ENCODE data around the gene SH2D2A. TPM values are rescaled to one million over a fixed set of nuclear protein-coding genes. Genes with fewer than 3 reads are reported as not detected.

The SH2D2A gene
- 3.9 to 5.1 TPM (median 4.7 TPM) in 5 replicates for total RNA-seq (2022; extraction: Qiagen RNA extraction; ENCODE audit: low read depth)

DNA sequence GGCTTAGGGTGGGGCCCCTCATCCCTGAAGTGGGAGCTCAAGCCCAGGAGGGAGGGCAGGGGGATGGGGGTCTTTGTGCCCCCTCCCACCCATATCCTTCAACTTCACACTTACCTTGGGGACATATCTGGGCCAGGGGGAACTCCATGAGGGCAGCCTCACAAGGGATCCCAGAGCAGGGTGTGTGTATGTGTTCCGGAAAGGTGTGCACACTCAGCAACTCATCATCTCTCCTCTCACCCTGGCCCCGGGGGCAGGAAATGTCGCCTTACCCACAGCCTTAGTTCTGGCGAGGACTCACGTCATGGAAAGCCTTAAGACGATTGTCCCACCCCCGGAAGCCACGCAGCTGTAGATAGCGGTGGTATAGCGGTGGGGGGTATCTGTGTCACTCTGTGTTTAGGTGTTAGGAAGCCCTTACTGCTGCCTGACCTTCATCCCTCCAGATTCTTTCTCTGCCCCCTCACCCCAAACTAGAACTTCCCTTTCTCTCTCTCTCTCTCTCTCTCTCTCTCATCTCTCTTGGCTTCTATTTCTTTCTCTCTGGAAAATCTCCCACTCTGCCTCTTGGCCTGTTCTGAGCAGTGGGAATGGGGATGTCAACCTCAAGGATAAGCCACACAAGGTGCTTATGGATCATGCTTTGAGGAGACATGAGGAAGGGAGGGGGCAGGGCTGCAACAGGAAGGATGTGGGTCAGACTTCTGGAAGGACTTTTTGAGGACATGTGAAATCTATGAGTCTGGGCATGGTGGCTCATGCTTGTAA is at the start of gene SH2D2A:
Gene SH2D2A, minus strand, starts transcription at position 288 of the 768 bp plus-strand sequence. Its CDS starts 140 bp downstream, at position 148.

DNA sequence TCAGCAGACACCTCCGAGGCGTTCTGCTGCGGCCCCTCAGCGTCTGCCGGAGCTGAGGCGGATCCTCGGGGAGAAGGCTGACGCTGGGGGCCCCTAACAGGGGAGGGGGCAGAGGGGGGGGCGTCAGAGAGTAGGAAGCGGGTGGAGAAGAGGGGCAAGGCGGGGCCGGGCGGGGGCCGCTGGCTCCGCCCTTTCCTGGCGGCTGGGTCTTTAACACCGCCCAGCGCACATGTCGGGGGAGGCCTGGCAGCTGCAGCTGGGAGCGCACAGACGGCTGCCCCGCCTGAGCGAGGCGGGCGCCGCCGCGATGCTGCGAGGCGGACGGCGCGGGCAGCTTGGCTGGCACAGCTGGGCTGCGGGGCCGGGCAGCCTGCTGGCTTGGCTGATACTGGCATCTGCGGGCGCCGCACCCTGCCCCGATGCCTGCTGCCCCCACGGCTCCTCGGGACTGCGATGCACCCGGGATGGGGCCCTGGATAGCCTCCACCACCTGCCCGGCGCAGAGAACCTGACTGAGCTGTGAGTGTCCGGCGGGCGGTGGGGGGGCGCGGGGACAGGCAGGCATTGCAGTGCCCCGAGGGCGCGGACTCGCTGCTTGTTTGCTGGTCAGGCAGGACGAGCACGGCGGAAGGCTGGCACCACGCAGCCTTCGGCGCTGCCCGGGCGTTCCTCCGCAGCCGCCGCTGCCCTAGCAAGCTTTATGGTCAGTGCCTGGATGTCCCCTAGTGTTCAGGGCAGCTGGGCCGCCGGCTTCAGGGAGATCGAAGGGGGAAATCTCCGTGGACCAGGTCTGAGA is 44.2 kb upstream of the SH2D2A start, which contains the start of gene NTRK1:
Gene NTRK1, plus strand, starts transcription at position 238 of the 796 bp plus-strand sequence. Its CDS starts 70 bp downstream, at position 308.

DNA sequence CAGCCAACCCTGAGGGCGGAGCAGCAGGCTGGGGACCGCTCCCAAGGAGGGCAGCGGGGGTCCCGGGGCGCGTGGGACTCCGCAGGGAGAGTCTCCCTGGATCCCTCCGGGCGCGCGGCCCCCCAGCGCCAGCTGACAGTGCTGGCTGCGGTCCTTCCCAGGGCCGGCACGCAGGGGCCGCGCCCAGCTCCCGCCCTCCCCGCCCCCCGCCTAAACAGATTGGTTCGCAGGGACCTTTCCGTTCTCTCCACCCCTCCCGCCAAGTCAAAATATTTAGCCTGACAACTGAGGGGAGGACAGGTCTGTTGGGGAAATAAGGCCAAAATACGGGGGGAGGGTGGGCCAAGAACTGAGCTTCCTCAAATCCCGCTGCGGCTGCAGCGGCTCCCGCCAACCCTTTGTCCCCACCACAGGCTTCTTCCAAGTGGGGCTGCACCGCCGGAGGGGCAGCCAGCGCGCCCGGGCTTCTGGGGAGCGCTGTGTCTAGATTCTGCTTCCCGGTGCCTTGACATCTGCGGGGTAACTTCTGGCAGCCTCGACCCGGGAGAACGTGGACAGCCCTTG is 42.4 kb upstream of the SH2D2A start, which contains the start of gene INSRR:
Gene INSRR, minus strand, starts transcription at position 159 of the 564 bp plus-strand sequence. CDS start 496 bp downstream, outside the sequence.

DNA sequence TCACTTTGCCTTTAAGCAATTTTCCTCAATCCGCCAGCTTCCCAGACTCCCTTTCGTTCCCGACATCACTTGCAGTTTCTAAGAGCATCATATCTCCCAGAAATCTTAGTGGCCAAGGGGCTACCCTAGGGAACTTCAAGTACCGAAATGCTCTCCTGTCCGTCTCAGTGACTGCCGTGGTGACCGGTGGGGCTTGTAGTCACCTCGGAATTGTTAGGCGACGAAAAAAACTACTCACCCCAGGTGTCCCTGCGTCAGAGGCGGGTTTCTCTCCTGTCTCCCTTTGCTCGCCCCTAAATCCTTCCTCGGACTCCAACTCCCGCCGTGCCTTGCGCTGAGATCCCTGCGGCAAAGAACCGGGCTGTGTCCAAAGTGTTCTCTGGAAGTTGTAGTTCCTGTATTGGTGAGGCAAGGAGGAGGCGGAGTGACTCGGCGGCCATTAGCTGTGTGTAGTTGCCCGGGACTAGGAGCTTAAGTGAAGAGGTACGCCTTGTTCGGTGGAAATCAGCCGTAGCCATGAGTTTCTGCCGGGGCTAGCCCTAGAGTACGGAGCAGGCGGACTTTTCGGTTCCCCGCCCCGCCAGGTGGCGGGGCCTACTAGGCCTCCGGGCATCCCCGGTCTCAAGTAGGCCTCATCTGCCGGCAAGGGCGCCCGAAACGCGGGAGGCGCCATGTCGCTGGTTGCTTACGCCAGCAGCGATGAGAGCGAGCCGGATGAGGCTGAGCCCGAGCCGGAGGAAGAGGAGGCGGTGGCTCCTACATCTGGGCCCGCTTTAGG is 49.4 kb downstream of the SH2D2A start, which contains the start of gene PRCC:
Gene PRCC, plus strand, starts transcription at position 435 of the 778 bp plus-strand sequence. Its CDS starts 237 bp downstream, at position 672.

Other genes starting within 250 kb of the SH2D2A start
- gene IQGAP3, start 244.3 kb downstream of the SH2D2A start, total RNA-seq (2022; extraction: Qiagen RNA extraction; ENCODE audit: low read depth), result 11.7 to 19.1 TPM (median 16.5 TPM) in 5 replicates
- not detected in 5 replicates for gene TTC24, start 237.1 kb downstream of the SH2D2A start, total RNA-seq (2022; extraction: Qiagen RNA extraction; ENCODE audit: low read depth)
- gene NAXE, start 225.1 kb downstream of the SH2D2A start, total RNA-seq (2022; extraction: Qiagen RNA extraction; ENCODE audit: low read depth), result 155 to 171 TPM (median 161 TPM) in 5 replicates
- gene GPATCH4, start 215.4 kb downstream of the SH2D2A start, total RNA-seq (2022; extraction: Qiagen RNA extraction; ENCODE audit: low read depth), result 70.5 to 101 TPM (median 74.6 TPM) in 5 replicates
- 0.05 to 0.19 TPM in 2 of 5 replicates, not detected in the others for gene HAPLN2, start 197.4 kb downstream of the SH2D2A start, total RNA-seq (2022; extraction: Qiagen RNA extraction; ENCODE audit: low read depth)
- gene BCAN, start 174.7 kb downstream of the SH2D2A start, total RNA-seq (2022; extraction: Qiagen RNA extraction; ENCODE audit: low read depth), result 0.08 to 0.12 TPM in 2 of 5 replicates, not detected in the others
- 1.4 to 1.8 TPM (median 1.6 TPM) in 5 replicates for gene NES, start 139.4 kb downstream of the SH2D2A start, total RNA-seq (2022; extraction: Qiagen RNA extraction; ENCODE audit: low read depth)
- gene CRABP2, start 111.3 kb downstream of the SH2D2A start, total RNA-seq (2022; extraction: Qiagen RNA extraction; ENCODE audit: low read depth), result 9.9 to 13.9 TPM (median 11.1 TPM) in 5 replicates
- 23.0 to 26.9 TPM (median 24.1 TPM) in 5 replicates for gene METTL25B, start 88.4 kb downstream of the SH2D2A start, total RNA-seq (2022; extraction: Qiagen RNA extraction; ENCODE audit: low read depth)
- 44.5 to 58.6 TPM (median 50.0 TPM) in 5 replicates for gene ISG20L2, start 88.1 kb downstream of the SH2D2A start, total RNA-seq (2022; extraction: Qiagen RNA extraction; ENCODE audit: low read depth)
- gene MRPL24, start 75.8 kb downstream of the SH2D2A start, total RNA-seq (2022; extraction: Qiagen RNA extraction; ENCODE audit: low read depth), result 176 to 202 TPM (median 189 TPM) in 5 replicates
- gene HDGF, start 65.2 kb downstream of the SH2D2A start, total RNA-seq (2022; extraction: Qiagen RNA extraction; ENCODE audit: low read depth), result 455 to 497 TPM (median 464 TPM) in 5 replicates
- 69.7 to 82.0 TPM (median 76.7 TPM) in 5 replicates for gene PRCC, start 49.3 kb downstream of the SH2D2A start, total RNA-seq (2022; extraction: Qiagen RNA extraction; ENCODE audit: low read depth)
- not detected in 5 replicates for gene INSRR, start 42.3 kb upstream of the SH2D2A start, total RNA-seq (2022; extraction: Qiagen RNA extraction; ENCODE audit: low read depth)
- gene NTRK1, start 44.0 kb upstream of the SH2D2A start, total RNA-seq (2022; extraction: Qiagen RNA extraction; ENCODE audit: low read depth), result 0.09 to 0.26 TPM (median 0.17 TPM) in 4 of 5 replicates, not detected in the other
- 7.8 to 12.2 TPM (median 10.1 TPM) in 5 replicates for gene PEAR1, start 76.9 kb upstream of the SH2D2A start, total RNA-seq (2022; extraction: Qiagen RNA extraction; ENCODE audit: low read depth)
- gene LRRC71, start 103.8 kb upstream of the SH2D2A start, total RNA-seq (2022; extraction: Qiagen RNA extraction; ENCODE audit: low read depth), result 0.11 to 0.38 TPM (median 0.16 TPM) in 4 of 5 replicates, not detected in the other
- 17.4 to 23.5 TPM (median 20.7 TPM) in 5 replicates for gene ARHGEF11, start 228.9 kb upstream of the SH2D2A start, total RNA-seq (2022; extraction: Qiagen RNA extraction; ENCODE audit: low read depth)